ENCODE measurements around the gene ARF1. TPM values are rescaled to one million over a fixed set of nuclear protein-coding genes. Genes with fewer than 3 reads are reported as not detected.

Gene ARF1
- total and polyA plus RNA-seq, 5 donors: 299 to 395 (median 350) TPM

DNA sequence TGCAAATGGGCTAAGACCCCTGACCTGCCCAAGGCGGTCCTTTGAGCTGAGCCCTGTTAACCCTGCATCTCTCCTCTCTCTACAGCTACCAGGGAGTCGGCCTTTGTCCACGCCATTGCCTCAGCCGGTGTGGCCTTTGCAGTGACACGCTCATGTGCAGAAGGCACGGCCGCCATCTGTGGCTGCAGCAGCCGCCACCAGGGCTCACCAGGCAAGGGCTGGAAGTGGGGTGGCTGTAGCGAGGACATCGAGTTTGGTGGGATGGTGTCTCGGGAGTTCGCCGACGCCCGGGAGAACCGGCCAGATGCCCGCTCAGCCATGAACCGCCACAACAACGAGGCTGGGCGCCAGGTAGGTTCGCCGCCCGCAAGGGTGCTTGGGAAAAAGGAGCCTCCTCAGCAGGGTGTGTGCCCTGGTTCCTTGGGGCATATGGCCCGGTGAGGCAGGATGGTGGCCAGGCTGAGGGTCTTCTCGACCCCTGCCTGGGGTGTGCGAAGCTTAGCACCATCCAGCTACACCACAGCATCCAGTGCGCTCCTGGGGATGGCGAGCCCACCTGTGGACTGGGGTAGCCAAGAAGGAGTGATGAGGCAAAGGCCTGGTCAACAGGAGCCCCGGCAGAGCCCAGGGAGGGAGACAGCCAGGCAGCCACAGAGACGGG, 31.8 kb upstream of the ARF1 start:
- intact Hi-C loops (cut with DNase I): no loop called here
- Histone ChIP-seq H3K27ac (ENCODE audit: low read length) (no peak overlapping the region), H3K27me3 (ENCODE audit: control insufficient read depth, insufficient read depth) (no peaks in the 10 kb centered on the region), H3K4me3 (ENCODE audit: low read length) (no peak overlapping the region), H3K9me3 (ENCODE audit: control insufficient read depth, low read length) (no peaks in the 10 kb centered on the region), H3K4me1 (ENCODE audit: control insufficient read depth, insufficient read depth, low read length) (no peaks in the 10 kb centered on the region)
- DNase-seq (peak in 1 of 3 donors; percentile 30), ATAC-seq (no peak)
- 91% methylated on average over 30 of the region's 30 CpGs for WGBS

DNA sequence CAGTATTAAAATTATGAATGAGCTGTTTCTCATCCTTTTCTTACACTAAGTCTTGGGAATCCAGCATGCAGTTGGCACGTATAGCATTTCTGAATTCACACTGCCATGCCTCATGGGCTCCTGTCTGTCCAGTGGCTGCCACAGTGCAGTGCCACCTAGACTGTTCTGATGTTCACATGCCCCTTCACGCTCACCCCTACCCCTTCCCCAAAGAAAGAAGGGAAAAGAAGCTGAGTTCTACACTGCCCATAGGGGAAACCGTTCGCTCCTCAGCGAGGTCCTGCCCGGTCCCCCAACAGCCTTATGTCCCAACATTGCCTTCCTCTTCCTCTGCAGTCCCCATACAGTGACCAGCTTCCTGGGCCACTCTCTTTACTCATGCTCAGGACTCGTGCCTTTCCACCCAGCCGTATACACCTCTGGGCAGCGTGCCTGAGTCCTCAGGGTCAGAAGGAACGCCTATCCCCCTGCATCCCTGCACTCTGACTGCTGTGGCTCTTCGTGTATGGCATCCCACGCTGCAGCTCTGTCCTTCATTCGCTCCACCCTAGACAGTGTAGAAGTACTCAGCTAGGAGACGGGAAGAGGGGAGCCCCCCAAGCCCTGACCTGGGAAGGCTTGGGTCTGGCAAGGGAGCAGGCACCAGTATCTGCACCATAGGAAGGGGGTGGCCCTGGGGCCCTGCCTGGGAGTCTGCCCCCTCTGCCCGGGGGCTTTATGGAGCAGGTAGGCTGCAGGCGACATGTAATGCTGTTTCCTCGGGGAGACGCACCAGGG, 24.1 kb upstream of the ARF1 start:
- Histone ChIP-seq H3K27me3 (ENCODE audit: control insufficient read depth, insufficient read depth) (no peaks in the 10 kb centered on the region), H3K9me3 (ENCODE audit: control insufficient read depth, low read length) (no peaks in the 10 kb centered on the region), H3K27ac (ENCODE audit: low read length) (no peak overlapping the region), H3K4me3 (ENCODE audit: low read length) (no peak overlapping the region), H3K4me1 (ENCODE audit: control insufficient read depth, insufficient read depth, low read length) (no peaks in the 10 kb centered on the region)
- ATAC-seq (no peak), DNase-seq (peak in 2 of 3 donors; percentile 30 to 41)
- intact Hi-C loops (cut with DNase I): no loop called here
- WGBS: 43% methylated on average over 18 of the region's 18 CpGs

DNA sequence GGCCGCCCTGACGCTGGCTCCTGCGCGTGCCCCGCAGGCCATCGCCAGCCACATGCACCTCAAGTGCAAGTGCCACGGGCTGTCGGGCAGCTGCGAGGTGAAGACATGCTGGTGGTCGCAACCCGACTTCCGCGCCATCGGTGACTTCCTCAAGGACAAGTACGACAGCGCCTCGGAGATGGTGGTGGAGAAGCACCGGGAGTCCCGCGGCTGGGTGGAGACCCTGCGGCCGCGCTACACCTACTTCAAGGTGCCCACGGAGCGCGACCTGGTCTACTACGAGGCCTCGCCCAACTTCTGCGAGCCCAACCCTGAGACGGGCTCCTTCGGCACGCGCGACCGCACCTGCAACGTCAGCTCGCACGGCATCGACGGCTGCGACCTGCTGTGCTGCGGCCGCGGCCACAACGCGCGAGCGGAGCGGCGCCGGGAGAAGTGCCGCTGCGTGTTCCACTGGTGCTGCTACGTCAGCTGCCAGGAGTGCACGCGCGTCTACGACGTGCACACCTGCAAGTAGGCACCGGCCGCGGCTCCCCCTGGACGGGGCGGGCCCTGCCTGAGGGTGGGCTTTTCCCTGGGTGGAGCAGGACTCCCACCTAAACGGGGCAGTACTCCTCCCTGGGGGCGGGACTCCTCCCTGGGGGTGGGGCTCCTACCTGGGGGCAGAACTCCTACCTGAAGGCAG, 23.4 kb upstream of the ARF1 start:
- intact Hi-C loops (cut with DNase I): no loop called here
- H3K27me3 ChIP-seq (ENCODE audit: control insufficient read depth, insufficient read depth): no peaks in the 10 kb centered on the region
- no peak overlapping the region for H3K27ac ChIP-seq (ENCODE audit: low read length)
- no peaks in the 10 kb centered on the region for H3K4me1 ChIP-seq (ENCODE audit: control insufficient read depth, insufficient read depth, low read length)
- DNase-seq (peak in 1 of 3 donors; percentile 38), ATAC-seq (no peak)
- H3K4me3 ChIP-seq (ENCODE audit: low read length): no peak overlapping the region
- WGBS: 6% methylated on average over 66 of the region's 66 CpGs
- no peaks in the 10 kb centered on the region for H3K9me3 ChIP-seq (ENCODE audit: control insufficient read depth, low read length)

DNA sequence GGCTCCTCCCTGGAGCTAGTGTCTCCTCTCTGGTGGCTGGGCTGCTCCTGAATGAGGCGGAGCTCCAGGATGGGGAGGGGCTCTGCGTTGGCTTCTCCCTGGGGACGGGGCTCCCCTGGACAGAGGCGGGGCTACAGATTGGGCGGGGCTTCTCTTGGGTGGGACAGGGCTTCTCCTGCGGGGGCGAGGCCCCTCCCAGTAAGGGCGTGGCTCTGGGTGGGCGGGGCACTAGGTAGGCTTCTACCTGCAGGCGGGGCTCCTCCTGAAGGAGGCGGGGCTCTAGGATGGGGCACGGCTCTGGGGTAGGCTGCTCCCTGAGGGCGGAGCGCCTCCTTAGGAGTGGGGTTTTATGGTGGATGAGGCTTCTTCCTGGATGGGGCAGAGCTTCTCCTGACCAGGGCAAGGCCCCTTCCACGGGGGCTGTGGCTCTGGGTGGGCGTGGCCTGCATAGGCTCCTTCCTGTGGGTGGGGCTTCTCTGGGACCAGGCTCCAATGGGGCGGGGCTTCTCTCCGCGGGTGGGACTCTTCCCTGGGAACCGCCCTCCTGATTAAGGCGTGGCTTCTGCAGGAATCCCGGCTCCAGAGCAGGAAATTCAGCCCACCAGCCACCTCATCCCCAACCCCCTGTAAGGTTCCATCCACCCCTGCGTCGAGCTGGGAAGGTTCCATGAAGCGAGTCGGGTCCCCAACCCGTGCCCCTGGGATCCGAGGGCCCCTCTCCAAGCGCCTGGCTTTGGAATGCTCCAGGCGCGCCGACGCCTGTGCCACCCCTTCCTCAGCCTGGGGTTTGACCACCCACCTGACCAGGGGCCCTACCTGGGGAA, 22.7 kb upstream of the ARF1 start:
- Histone ChIP-seq H3K4me3 (ENCODE audit: low read length) (peak overlapping the region; percentile 11), H3K9me3 (ENCODE audit: control insufficient read depth, low read length) (no peaks in the 10 kb centered on the region), H3K4me1 (ENCODE audit: control insufficient read depth, insufficient read depth, low read length) (no peaks in the 10 kb centered on the region), H3K27me3 (ENCODE audit: control insufficient read depth, insufficient read depth) (no peaks in the 10 kb centered on the region), H3K27ac (ENCODE audit: low read length) (no peak overlapping the region)
- ATAC-seq: peak; percentile 61 to 69
- 2% methylated on average over 33 of the region's 33 CpGs for WGBS
- intact Hi-C loops (cut with DNase I): no loop called here
- peak; percentile 56 to 70 (median 68) for DNase-seq

DNA sequence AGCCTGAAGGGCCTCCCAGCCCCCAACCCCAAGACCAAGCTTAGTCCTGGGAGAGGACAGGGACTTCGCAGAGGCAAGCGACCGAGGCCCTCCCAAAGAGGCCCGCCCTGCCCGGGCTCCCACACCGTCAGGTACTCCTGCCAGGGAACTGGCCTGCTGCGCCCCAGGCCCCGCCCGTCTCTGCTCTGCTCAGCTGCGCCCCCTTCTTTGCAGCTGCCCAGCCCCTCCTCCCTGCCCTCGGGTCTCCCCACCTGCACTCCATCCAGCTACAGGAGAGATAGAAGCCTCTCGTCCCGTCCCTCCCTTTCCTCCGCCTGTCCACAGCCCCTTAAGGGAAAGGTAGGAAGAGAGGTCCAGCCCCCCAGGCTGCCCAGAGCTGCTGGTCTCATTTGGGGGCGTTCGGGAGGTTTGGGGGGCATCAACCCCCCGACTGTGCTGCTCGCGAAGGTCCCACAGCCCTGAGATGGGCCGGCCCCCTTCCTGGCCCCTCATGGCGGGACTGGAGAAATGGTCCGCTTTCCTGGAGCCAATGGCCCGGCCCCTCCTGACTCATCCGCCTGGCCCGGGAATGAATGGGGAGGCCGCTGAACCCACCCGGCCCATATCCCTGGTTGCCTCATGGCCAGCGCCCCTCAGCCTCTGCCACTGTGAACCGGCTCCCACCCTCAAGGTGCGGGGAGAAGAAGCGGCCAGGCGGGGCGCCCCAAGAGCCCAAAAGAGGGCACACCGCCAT, 21.9 kb upstream of the ARF1 start:
- 10% methylated on average over 34 of the region's 34 CpGs for WGBS
- ATAC-seq (no peak), DNase-seq (peak in 2 of 3 donors; percentile 37 to 44)
- intact Hi-C loops (cut with DNase I): no loop called here
- H3K27ac ChIP-seq (ENCODE audit: low read length): no peak overlapping the region
- H3K27me3 ChIP-seq (ENCODE audit: control insufficient read depth, insufficient read depth): no peaks in the 10 kb centered on the region
- H3K4me3 ChIP-seq (ENCODE audit: low read length): no peak overlapping the region
- H3K4me1 ChIP-seq (ENCODE audit: control insufficient read depth, insufficient read depth, low read length): no peaks in the 10 kb centered on the region
- H3K9me3 ChIP-seq (ENCODE audit: control insufficient read depth, low read length): no peaks in the 10 kb centered on the region

- Histone ChIP-seq H3K9me3 (ENCODE audit: control insufficient read depth, low read length) (no peaks in the 10 kb centered on the region), H3K27ac (ENCODE audit: low read length) (no peak overlapping the region), H3K4me1 (ENCODE audit: control insufficient read depth, insufficient read depth, low read length) (no peaks in the 10 kb centered on the region), H3K27me3 (ENCODE audit: control insufficient read depth, insufficient read depth) (no peaks in the 10 kb centered on the region), H3K4me3 (ENCODE audit: low read length) (no peak overlapping the region)
- intact Hi-C loops (cut with DNase I): no loop called here
- ATAC-seq: no peak
- peak in 1 of 3 donors; percentile 7 for DNase-seq
- 84% methylated on average over 10 of the region's 10 CpGs for WGBS
Observed at GRCh38 chr1:228061411-228062084, 21.0 kb upstream of the ARF1 start.

GRCh38 chr1:228062085-228062791, 20.3 kb upstream of the ARF1 start:
- no peak overlapping the region for H3K4me3 ChIP-seq (ENCODE audit: low read length)
- no peaks in the 10 kb centered on the region for H3K9me3 ChIP-seq (ENCODE audit: control insufficient read depth, low read length)
- H3K27ac ChIP-seq (ENCODE audit: low read length): no peak overlapping the region
- no peaks in the 10 kb centered on the region for H3K4me1 ChIP-seq (ENCODE audit: control insufficient read depth, insufficient read depth, low read length)
- no peaks in the 10 kb centered on the region for H3K27me3 ChIP-seq (ENCODE audit: control insufficient read depth, insufficient read depth)
- DNase-seq (peak in 1 of 3 donors; percentile 26), ATAC-seq (no peak)
- 92% methylated on average over 9 of the region's 9 CpGs for WGBS
- intact Hi-C loops (cut with DNase I): no loop called here

- ATAC-seq (no peak), DNase-seq (peak in 1 of 3 donors; percentile 20)
- Histone ChIP-seq H3K4me3 (ENCODE audit: low read length) (no peak overlapping the region), H3K4me1 (ENCODE audit: control insufficient read depth, insufficient read depth, low read length) (no peaks in the 10 kb centered on the region), H3K27ac (ENCODE audit: low read length) (no peak overlapping the region), H3K27me3 (ENCODE audit: control insufficient read depth, insufficient read depth) (no peaks in the 10 kb centered on the region), H3K9me3 (ENCODE audit: control insufficient read depth, low read length) (no peaks in the 10 kb centered on the region)
- intact Hi-C loops (cut with DNase I): no loop called here
- WGBS: 64% methylated on average over 4 of the region's 4 CpGs
Observed at GRCh38 chr1:228062812-228063211, 19.7 kb upstream of the ARF1 start.

- intact Hi-C loops (cut with DNase I): no loop called here
- DNase-seq (peak in 1 of 3 donors; percentile 31), ATAC-seq (no peak)
- Histone ChIP-seq H3K4me3 (ENCODE audit: low read length) (no peak overlapping the region), H3K27me3 (ENCODE audit: control insufficient read depth, insufficient read depth) (no peaks in the 10 kb centered on the region), H3K9me3 (ENCODE audit: control insufficient read depth, low read length) (no peaks in the 10 kb centered on the region), H3K27ac (ENCODE audit: low read length) (no peak overlapping the region), H3K4me1 (ENCODE audit: control insufficient read depth, insufficient read depth, low read length) (no peaks in the 10 kb centered on the region)
- WGBS: 88% methylated on average over 15 of the region's 15 CpGs
Observed at GRCh38 chr1:228063251-228064191, 19.0 kb upstream of the ARF1 start.
